IMR-90 (cell line): Measurements from ENCODE around the gene SLC15A1. TPM values are rescaled to one million over a fixed set of nuclear protein-coding genes. Genes with fewer than 3 reads are reported as not detected.

Experiments
- ATAC-seq: fragments of 200-7000 bp; cut with Tn5 transposase; 2 replicates; pipeline ENCODE4 v1.9.1; 2020; ENCODE audit warnings: low read depth, mild to moderate bottlenecking, moderate library complexity
- BruUV-seq: library from RNA; stranded (reverse); fragments of 400-500 nt; replicated peaks from 2 replicates; lab custom pipeline; 2021; lab: Mats Ljungman, UMichigan
- CTCF ChIA-PET: fragments of 300-600 bp; formaldehyde crosslinking; extraction: SDS; loops from one replicate; lab custom pipeline; 2021; ENCODE audit warnings: antibody characterized with exemption; lab: Yijun Ruan, JAX
- POLR2A ChIA-PET: fragments of 300-600 bp; sonication (Branson Sonifier 250); formaldehyde crosslinking; loops from one replicate; lab custom pipeline; 2022; ENCODE audit warnings: antibody characterized with exemption; ENCODE audit not compliant: unreplicated experiment; lab: Charles Lee
- DNase-seq: peaks from one replicate; pipeline ENCODE4 v3.0.0; 2013
- H2AFZ ChIP-seq: replicated peaks from 2 replicates; pipeline ENCODE3; 2013; ENCODE audit warnings: low read length, mild to moderate bottlenecking; ENCODE audit not compliant: poor library complexity
- H2AK5ac ChIP-seq: 2 replicates; pipeline ENCODE4 v1.6.1; 2013; ENCODE audit warnings: low read depth, low read length, inconsistent platforms
- H2AK9ac ChIP-seq: replicated peaks from 2 replicates; pipeline ENCODE3; 2013; ENCODE audit warnings: mild to moderate bottlenecking, low read depth, low read length, moderate library complexity; ENCODE audit not compliant: poor library complexity
- H2BK120ac ChIP-seq: 2 replicates; pipeline ENCODE4 v1.6.1; 2013; ENCODE audit warnings: low read depth, low read length, inconsistent platforms
- H2BK15ac ChIP-seq: 3 replicates; pipeline ENCODE4 v1.6.1; 2013; ENCODE audit warnings: low read depth, low read length, inconsistent platforms
- H2BK20ac ChIP-seq: 2 replicates; pipeline ENCODE4 v1.6.1; 2013; ENCODE audit warnings: low read depth, mild to moderate bottlenecking, inconsistent platforms, low read length, moderate library complexity
- H2BK5ac ChIP-seq: 2 replicates; pipeline ENCODE4 v1.6.1; 2013; ENCODE audit warnings: mild to moderate bottlenecking, low read depth, low read length, inconsistent platforms; ENCODE audit not compliant: poor library complexity, severe bottlenecking
- H3K14ac ChIP-seq: replicated peaks from 2 replicates; pipeline ENCODE4 v1.6.1; 2013; ENCODE audit warnings: low read depth, low read length, inconsistent platforms
- H3K18ac ChIP-seq: 2 replicates; pipeline ENCODE4 v1.6.1; 2013; ENCODE audit warnings: low read depth, low read length, control low read depth
- H3K23ac ChIP-seq: 2 replicates; pipeline ENCODE4 v1.6.1; 2013; ENCODE audit warnings: low read depth, low read length, inconsistent platforms
- H3K27ac ChIP-seq: 2 replicates; pipeline ENCODE4 v1.5.1; 2013; ENCODE audit warnings: mild to moderate bottlenecking, control low read depth, low read length; ENCODE audit not compliant: insufficient read depth
- H3K27me3 ChIP-seq: 2 replicates; pipeline ENCODE4 v1.6.1; 2013; ENCODE audit warnings: low read length; ENCODE audit not compliant: control insufficient read depth, insufficient read depth
- H3K36me3 ChIP-seq: 2 replicates; pipeline ENCODE4 v1.6.1; 2013; ENCODE audit warnings: low read length, mixed read lengths; ENCODE audit not compliant: control insufficient read depth, insufficient read depth
- H3K4ac ChIP-seq: 2 replicates; pipeline ENCODE4 v1.6.1; 2013; ENCODE audit warnings: low read depth, low read length, inconsistent platforms
- H3K4me1 ChIP-seq: 2 replicates; pipeline ENCODE4 v1.6.1; 2013; ENCODE audit warnings: low read length, mixed read lengths; ENCODE audit not compliant: control insufficient read depth, insufficient read depth
- H3K4me2 ChIP-seq: 2 replicates; pipeline ENCODE4 v1.6.1; 2013; ENCODE audit warnings: low read depth, mild to moderate bottlenecking, control low read depth, low read length, moderate library complexity
- H3K4me3 ChIP-seq: 2 replicates; pipeline ENCODE4 v1.5.1; 2013; ENCODE audit warnings: low read depth, mild to moderate bottlenecking, control low read depth, low read length, moderate library complexity; ENCODE audit not compliant: insufficient read depth
- H3K56ac ChIP-seq: 2 replicates; pipeline ENCODE4 v1.6.1; 2013; ENCODE audit warnings: low read length, inconsistent platforms; ENCODE audit not compliant: insufficient read depth; ENCODE audit errors: extremely low read depth
- H3K79me1 ChIP-seq, 2 experiments: 2 replicates each; pipeline ENCODE4 v1.6.1; 2013; ENCODE audit warnings: low read length in 2 of 2, inconsistent platforms in 1 of 2, low read depth in 1 of 2
- H3K9ac ChIP-seq: 2 replicates; pipeline ENCODE4 v1.6.1; 2013; ENCODE audit warnings: low read depth, low read length, control low read depth
- H3K9me1 ChIP-seq: 2 replicates; pipeline ENCODE4 v1.6.1; 2013; ENCODE audit warnings: low read length, inconsistent platforms; ENCODE audit not compliant: insufficient read depth
- H3K9me3 ChIP-seq: 2 replicates; pipeline ENCODE4 v1.6.1; 2013; ENCODE audit warnings: low read length; ENCODE audit not compliant: control insufficient read depth, insufficient read depth
- H4K20me1 ChIP-seq: 2 replicates; pipeline ENCODE4 v1.6.1; 2013; ENCODE audit warnings: low read length, inconsistent platforms; ENCODE audit not compliant: insufficient read depth
- H4K5ac ChIP-seq: 2 replicates; pipeline ENCODE4 v1.6.1; 2013; ENCODE audit warnings: mild to moderate bottlenecking, low read depth, low read length, control low read depth
- H4K8ac ChIP-seq, 2 experiments: 2 replicates each; pipeline ENCODE4 v1.6.1; 2013; ENCODE audit warnings: low read depth in 2 of 2, low read length in 2 of 2, control low read depth in 1 of 2, inconsistent platforms in 1 of 2
- H4K91ac ChIP-seq: 2 replicates; pipeline ENCODE4 v1.6.1; 2013; ENCODE audit warnings: low read depth, low read length, inconsistent platforms; ENCODE audit not compliant: insufficient read depth
- BHLHE40 ChIP-seq: fragments of 150-350 bp; IDR thresholded peaks from 2 replicates; pipeline ENCODE4 v1.6.1; 2016; ENCODE audit warnings: mild to moderate bottlenecking, low read depth, low read length
- CEBPB ChIP-seq: IDR thresholded peaks from 2 replicates; pipeline ENCODE4 v1.6.1; 2012; ENCODE audit warnings: low read depth, low read length, improper control_type of control experiment
- CHD1 ChIP-seq: IDR thresholded peaks from 2 replicates; pipeline ENCODE4 v1.6.1; 2012; ENCODE audit warnings: low read depth, low read length, improper control_type of control experiment
- FOS ChIP-seq: fragments of 150-350 bp; IDR thresholded peaks from 2 replicates; pipeline ENCODE4 v1.6.1; 2016; ENCODE audit warnings: low read depth, low read length
- MAFK ChIP-seq: IDR thresholded peaks from 2 replicates; pipeline ENCODE4 v1.6.1; 2012; ENCODE audit warnings: low read depth, low read length, improper control_type of control experiment
- MAZ ChIP-seq: IDR thresholded peaks from 2 replicates; pipeline ENCODE4 v1.6.1; 2012; ENCODE audit warnings: low read depth, mild to moderate bottlenecking, low read length, improper control_type of control experiment, moderate library complexity, borderline replicate concordance
- MXI1 ChIP-seq: IDR thresholded peaks from 2 replicates; pipeline ENCODE4 v1.6.1; 2012; ENCODE audit warnings: low read depth, mild to moderate bottlenecking, low read length, moderate library complexity, borderline replicate concordance
- NFE2L2 ChIP-seq: fragments of 150-350 bp; IDR thresholded peaks from 2 replicates; pipeline ENCODE4 v1.6.1; 2016; ENCODE audit warnings: low read depth, mild to moderate bottlenecking, low read length
- POLR2A ChIP-seq: IDR thresholded peaks from 2 replicates; pipeline ENCODE4 v1.6.1; 2012; ENCODE audit warnings: mild to moderate bottlenecking, low read depth, low read length
- RAD21 ChIP-seq: IDR thresholded peaks from 2 replicates; pipeline ENCODE4 v1.6.1; 2012; ENCODE audit warnings: low read length, improper control_type of control experiment
- RCOR1 ChIP-seq: IDR thresholded peaks from 2 replicates; pipeline ENCODE4 v1.6.1; 2012; ENCODE audit warnings: mild to moderate bottlenecking, low read length, improper control_type of control experiment; ENCODE audit not compliant: insufficient replicate concordance
- RFX5 ChIP-seq: IDR thresholded peaks from 2 replicates; pipeline ENCODE4 v1.8.0; 2012; ENCODE audit warnings: low read depth, mild to moderate bottlenecking, low read length, moderate library complexity
- SMC3 ChIP-seq: fragments of 150-350 bp; IDR thresholded peaks from 2 replicates; pipeline ENCODE4 v1.6.1; 2016; ENCODE audit warnings: low read depth, mild to moderate bottlenecking, antibody characterized with exemption, low read length, moderate library complexity
- WGBS, 2 experiments: methylation state at CpG; one replicate each; pipeline versions ENCODE4 v1.1.5 to v1.1.7; 2013; ENCODE audit warnings: missing lambda C conversion rate in 2 of 2; ENCODE audit not compliant: insufficient read length in 1 of 2; ENCODE audit errors: extremely low coverage in 2 of 2; 5-methylcytosine and 5-hydroxymethylcytosine counted together
- dilution Hi-C: fragments of 300-500 bp; cut with HindIII; formaldehyde crosslinking; loops from one replicate; pipeline ENCODE4 v1.14.3; 2018; ENCODE audit warnings: low sequenced_read_pairs; ENCODE audit not compliant: unreplicated experiment
- in situ Hi-C: fragments of 300-500 bp; cut with MboI; formaldehyde crosslinking; loops from 3 replicates; pipeline ENCODE4 v1.14.3; 2019; ENCODE audit warnings: low sequenced_read_pairs, inconsistent platforms, mixed read lengths
- intact Hi-C: fragments of 100-400 bp; cut with micrococcal nuclease; formaldehyde crosslinking; loops from 2 replicates; pipeline ENCODE4 v1.10.0; 2022
- polyA plus RNA-seq, 3 experiments: library from polyadenylated mRNA; depleted of rRNA; stranded (reverse); fragments of >200 nt; gene quantifications; 2 replicates each; pipeline ENCODE4 v1.2.3, GENCODE V29; 2012; ENCODE audit warnings: low replicate concordance in 1 of 3
- total RNA-seq: library from RNA; depleted of rRNA; stranded (reverse); fragments of >200 nt; gene quantifications from 2 replicates; pipeline ENCODE4 v1.2.3, GENCODE V29; 2012
- TF ChIP-seq, protein P1 (sequence below): fragments of 150-350 bp; IDR thresholded peaks from 2 replicates; pipeline ENCODE4 v1.6.1; 2016; ENCODE audit warnings: low read depth, mild to moderate bottlenecking, low read length, moderate library complexity, borderline replicate concordance
- TF ChIP-seq, protein P2 (sequence below): conservative IDR thresholded peaks from 2 replicates; pipeline ENCODE4 v1.5.1; 2012; ENCODE audit warnings: mild to moderate bottlenecking, low read depth, low read length, improper control_type of control experiment
- TF ChIP-seq, protein P3 (sequence below): fragments of 150-350 bp; IDR thresholded peaks from 2 replicates; pipeline ENCODE4 v1.6.1; 2017; ENCODE audit warnings: mild to moderate bottlenecking, antibody characterized with exemption, low read length, low read depth

SLC15A1 gene
- total and polyA plus RNA-seq, 2 of the 4 experiments (the other 2 are of a cell fraction) = not detected

DNA sequence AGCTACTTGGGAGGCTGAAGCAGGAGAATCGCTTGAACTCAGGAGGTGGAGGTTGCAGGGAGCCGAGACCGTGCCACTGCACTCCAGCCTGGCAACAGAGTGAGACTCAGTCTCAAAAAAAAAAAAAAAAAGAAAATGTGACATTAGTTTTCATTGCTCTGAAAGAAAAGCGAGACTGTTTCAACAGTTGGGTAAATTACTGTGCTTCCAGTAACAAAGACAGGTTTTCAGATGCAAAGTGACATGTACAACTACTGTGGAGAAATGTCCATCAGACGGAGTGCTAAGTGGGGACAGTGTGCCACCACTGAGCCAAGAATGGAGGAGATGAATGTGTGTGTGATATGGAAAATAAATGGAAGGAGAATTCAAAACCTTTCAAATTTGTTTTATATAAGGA lies 24.2 kb upstream of the SLC15A1 start:
- no peak overlapping the region for H3K56ac ChIP-seq
- no peak overlapping the region for H2BK5ac ChIP-seq
- H3K9ac ChIP-seq = no peak overlapping the region
- no peak overlapping the region for H3K23ac ChIP-seq
- H2BK20ac ChIP-seq = no peak overlapping the region
- H3K9me1 ChIP-seq = no peaks in the 10 kb centered on the region; the same call in none of the 2 replicates
- no peak overlapping the region for H3K4me2 ChIP-seq
- H3K27ac ChIP-seq = no peak overlapping the region
- ChIA-PET CTCF (interaction anchor here (1.0 kb wide), 1 partner anchor 63 kb away, joined by 3 read pairs; no protein-coding TSS in a partner anchor), POLR2A (no interaction called here)
- in situ Hi-C loops = no loop called here
- TF ChIP-seq, protein P1, sequence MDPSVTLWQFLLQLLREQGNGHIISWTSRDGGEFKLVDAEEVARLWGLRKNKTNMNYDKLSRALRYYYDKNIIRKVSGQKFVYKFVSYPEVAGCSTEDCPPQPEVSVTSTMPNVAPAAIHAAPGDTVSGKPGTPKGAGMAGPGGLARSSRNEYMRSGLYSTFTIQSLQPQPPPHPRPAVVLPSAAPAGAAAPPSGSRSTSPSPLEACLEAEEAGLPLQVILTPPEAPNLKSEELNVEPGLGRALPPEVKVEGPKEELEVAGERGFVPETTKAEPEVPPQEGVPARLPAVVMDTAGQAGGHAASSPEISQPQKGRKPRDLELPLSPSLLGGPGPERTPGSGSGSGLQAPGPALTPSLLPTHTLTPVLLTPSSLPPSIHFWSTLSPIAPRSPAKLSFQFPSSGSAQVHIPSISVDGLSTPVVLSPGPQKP = no peak
- TF ChIP-seq SMC3 = no peak
- TF ChIP-seq CEBPB = no peak
- TF ChIP-seq MAFK = no peak
- no peak for TF ChIP-seq FOS
- no peak for TF ChIP-seq NFE2L2
- no peak for TF ChIP-seq MAZ
- no peak for TF ChIP-seq MXI1
- TF ChIP-seq, protein P2, sequence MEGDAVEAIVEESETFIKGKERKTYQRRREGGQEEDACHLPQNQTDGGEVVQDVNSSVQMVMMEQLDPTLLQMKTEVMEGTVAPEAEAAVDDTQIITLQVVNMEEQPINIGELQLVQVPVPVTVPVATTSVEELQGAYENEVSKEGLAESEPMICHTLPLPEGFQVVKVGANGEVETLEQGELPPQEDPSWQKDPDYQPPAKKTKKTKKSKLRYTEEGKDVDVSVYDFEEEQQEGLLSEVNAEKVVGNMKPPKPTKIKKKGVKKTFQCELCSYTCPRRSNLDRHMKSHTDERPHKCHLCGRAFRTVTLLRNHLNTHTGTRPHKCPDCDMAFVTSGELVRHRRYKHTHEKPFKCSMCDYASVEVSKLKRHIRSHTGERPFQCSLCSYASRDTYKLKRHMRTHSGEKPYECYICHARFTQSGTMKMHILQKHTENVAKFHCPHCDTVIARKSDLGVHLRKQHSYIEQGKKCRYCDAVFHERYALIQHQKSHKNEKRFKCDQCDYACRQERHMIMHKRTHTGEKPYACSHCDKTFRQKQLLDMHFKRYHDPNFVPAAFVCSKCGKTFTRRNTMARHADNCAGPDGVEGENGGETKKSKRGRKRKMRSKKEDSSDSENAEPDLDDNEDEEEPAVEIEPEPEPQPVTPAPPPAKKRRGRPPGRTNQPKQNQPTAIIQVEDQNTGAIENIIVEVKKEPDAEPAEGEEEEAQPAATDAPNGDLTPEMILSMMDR = no peak
- no peak for TF ChIP-seq CHD1
- no peak for TF ChIP-seq BHLHE40
- TF ChIP-seq, protein P3, sequence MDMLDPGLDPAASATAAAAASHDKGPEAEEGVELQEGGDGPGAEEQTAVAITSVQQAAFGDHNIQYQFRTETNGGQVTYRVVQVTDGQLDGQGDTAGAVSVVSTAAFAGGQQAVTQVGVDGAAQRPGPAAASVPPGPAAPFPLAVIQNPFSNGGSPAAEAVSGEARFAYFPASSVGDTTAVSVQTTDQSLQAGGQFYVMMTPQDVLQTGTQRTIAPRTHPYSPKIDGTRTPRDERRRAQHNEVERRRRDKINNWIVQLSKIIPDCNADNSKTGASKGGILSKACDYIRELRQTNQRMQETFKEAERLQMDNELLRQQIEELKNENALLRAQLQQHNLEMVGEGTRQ = no peak
- TF ChIP-seq RCOR1 = no peak
- no peak for TF ChIP-seq RAD21
- TF ChIP-seq RFX5 = no peak
- no peak for TF ChIP-seq POLR2A
- peaks cover 3% of the 10 kb centered on the region; the same call in 1 of the 2 replicates for H3K27me3 ChIP-seq
- H2AFZ ChIP-seq = no peak overlapping the region
- H2BK15ac ChIP-seq = no peak overlapping the region
- no peak overlapping the region for H2BK120ac ChIP-seq
- no TSS peak for BruUV-seq
- no peak overlapping the region for H4K5ac ChIP-seq
- peaks cover 2% of the 10 kb centered on the region for H3K4me1 ChIP-seq
- no peaks in the 10 kb centered on the region for H4K20me1 ChIP-seq
- ATAC-seq = no peak
- intact Hi-C loops = no loop called here
- no peaks in the 10 kb centered on the region for H3K9me3 ChIP-seq
- H3K36me3 ChIP-seq = no peaks in the 10 kb centered on the region
- no peak overlapping the region for H4K8ac ChIP-seq
- no peak overlapping the region for H2AK5ac ChIP-seq
- no CpG with 5 or more reads among the region's 5 CpGs for WGBS, 2 experiments
- H3K14ac ChIP-seq = no peak overlapping the region
- no peak overlapping the region for H3K4ac ChIP-seq
- dilution Hi-C loops = no loop called here
- no peak for DNase-seq
- no peak overlapping the region for H4K91ac ChIP-seq
- H3K79me1 ChIP-seq = no peaks in the 10 kb centered on the region
- H3K4me3 ChIP-seq = no peak overlapping the region
- H2AK9ac ChIP-seq = no peak overlapping the region
- H3K18ac ChIP-seq = no peak overlapping the region
